Right lung (tissue), 5 donors: ENCODE results near the gene SUPT5H. TPM values are rescaled to one million over a fixed set of nuclear protein-coding genes. Genes with fewer than 3 reads are reported as not detected.
A peak's percentile ranks its signal among the peaks of the same experiment; 100 is the strongest.

Experiments used
- DNase-seq, 2 donors: peaks; one replicate each; pipeline ENCODE4 v3.0.0-alpha.2; 2013
- polyA plus RNA-seq, 5 donors: library from polyadenylated mRNA; unstranded; fragments of 120-200 nt; gene quantifications; one replicate each; pipeline versions ENCODE4 v1.2.1 to v1.2.3, GENCODE V29; 2013; ENCODE audit warnings: inconsistent platforms in 1 of 5, low replicate concordance in 1 of 5; ENCODE audit not compliant: insufficient read length in 5 of 5, insufficient read depth in 1 of 5

SUPT5H gene
- polyA plus RNA-seq, 5 donors: 112 to 153 (median 126) TPM

- DNase-seq: no peak
These were observed 49.3 kb downstream of the SUPT5H start for GRCh38 chr19:39494661-39495060.

- DNase-seq: no peak
These were observed 50.7 kb downstream of the SUPT5H start for GRCh38 chr19:39496063-39496462.

- no peak for DNase-seq
These were observed 52.3 kb downstream of the SUPT5H start for GRCh38 chr19:39497701-39497995.

GRCh38 chr19:39497996-39498797, 52.8 kb downstream of the SUPT5H start:
- peak in 1 of 2 donors; percentile 48 for DNase-seq

GRCh38 chr19:39498798-39499642, 53.6 kb downstream of the SUPT5H start, which contains the start of gene DLL3:
DLL3 (plus strand) TSS chr19:39498947; CDS start chr19:39498975, 28 bp downstream.
- DNase-seq: no peak

GRCh38 chr19:39499932-39500331, 54.5 kb downstream of the SUPT5H start:
- no peak for DNase-seq

GRCh38 chr19:39500543-39500942, 55.2 kb downstream of the SUPT5H start:
- DNase-seq: no peak

GRCh38 chr19:39501340-39501739, 56.0 kb downstream of the SUPT5H start:
- no peak for DNase-seq

GRCh38 chr19:39502640-39503417, 57.4 kb downstream of the SUPT5H start:
- peak; percentile 50 to 54 for DNase-seq

- no peak for DNase-seq
These were observed 61.2 kb downstream of the SUPT5H start for GRCh38 chr19:39506598-39506943.

GRCh38 chr19:39506944-39507714, 61.7 kb downstream of the SUPT5H start:
- peak in 1 of 2 donors; percentile 26 for DNase-seq

GRCh38 chr19:39507715-39508364, 62.5 kb downstream of the SUPT5H start:
- DNase-seq: no peak

- DNase-seq: no peak
These were observed 63.2 kb downstream of the SUPT5H start for GRCh38 chr19:39508629-39509028.

GRCh38 chr19:39509233-39509632, 63.9 kb downstream of the SUPT5H start:
- no peak for DNase-seq

GRCh38 chr19:39512988-39513387, 67.6 kb downstream of the SUPT5H start:
- DNase-seq: no peak

GRCh38 chr19:39514840-39515550, 69.6 kb downstream of the SUPT5H start, which contains the start of gene SELENOV:
SELENOV (plus strand) TSS chr19:39515139; CDS start chr19:39515213, 74 bp downstream.
- DNase-seq: no peak

- no peak for DNase-seq
These were observed 70.3 kb downstream of the SUPT5H start for GRCh38 chr19:39515551-39516191.

- no peak for DNase-seq
These were observed 70.9 kb downstream of the SUPT5H start for GRCh38 chr19:39516270-39516669.

- DNase-seq: no peak
These were observed 72.0 kb downstream of the SUPT5H start for GRCh38 chr19:39517432-39517831.

- DNase-seq: no peak
These were observed 73.1 kb downstream of the SUPT5H start for GRCh38 chr19:39518458-39518857.
